Right atrium auricular region (tissue), 2 donors: ENCODE measurements around the gene BEAN1. TPM values are rescaled to one million over a fixed set of nuclear protein-coding genes. Genes with fewer than 3 reads are reported as not detected.

Source experiments
- DNase-seq: peaks from one replicate; pipeline ENCODE4 v3.0.0-alpha.2; 2019; ENCODE audit warnings: low spot score
- H3K27ac ChIP-seq, 2 donors: fragments of 200-600 bp; sonication (generic); 1 replicate in 1 of 2; 2 replicates in 1 of 2; pipeline ENCODE4 v1.5.1; 2016 to 2019
- H3K27me3 ChIP-seq, 2 donors: fragments of 200-600 bp; sonication (generic); one replicate each; pipeline versions ENCODE4 v1.5.1 to v1.6.0; 2017 to 2019
- H3K36me3 ChIP-seq: fragments of 200-600 bp; sonication (generic); one replicate; pipeline ENCODE4 v1.5.1; 2016
- H3K4me1 ChIP-seq, 2 donors: fragments of 200-600 bp; sonication (generic); one replicate each; pipeline versions ENCODE4 v1.5.1 to v1.6.0; 2017 to 2019
- H3K4me3 ChIP-seq, 2 donors: fragments of 200-600 bp; sonication (generic); 1 replicate in 1 of 2; 2 replicates in 1 of 2; pipeline ENCODE4 v1.5.1; 2017 to 2019; ENCODE audit warnings: mild to moderate bottlenecking in 1 of 2, moderate library complexity in 1 of 2
- H3K9me3 ChIP-seq, 2 donors: fragments of 200-600 bp; sonication (generic); one replicate each; pipeline ENCODE4 v1.5.1; 2019
- CTCF ChIP-seq, 2 donors: fragments of 200-600 bp; sonication (generic); IDR thresholded peaks; one replicate each; pipeline ENCODE4 v1.5.1; 2019; ENCODE audit warnings: antibody characterized with exemption in 2 of 2
- total RNA-seq, 2 donors: library from RNA; depleted of rRNA; stranded (reverse); fragments of >200 nt; gene quantifications; one replicate each; pipeline ENCODE4 v1.1.0, GENCODE V29; 2016

BEAN1 gene
- total RNA-seq, 2 donors from 2014 or later: 0.48 to 0.75 TPM

- Histone ChIP-seq H3K27ac (no peak overlapping the region), H3K4me1 (no peaks in the 10 kb centered on the region), H3K27me3 (no peaks in the 10 kb centered on the region), H3K36me3 (no peaks in the 10 kb centered on the region), H3K4me3 (no peak overlapping the region), H3K9me3 (peaks cover 0 to 6% of the 10 kb centered on the region in 2 donors)
- TF ChIP-seq CTCF (IDR thresholded peaks at IDR 0.05): no peak
- no peak for DNase-seq
Observed at GRCh38 chr16:66469947-66470546, 43.0 kb downstream of the BEAN1 start.

GRCh38 chr16:66470556-66470955, 43.5 kb downstream of the BEAN1 start:
- TF ChIP-seq CTCF (IDR thresholded peaks at IDR 0.05): no peak
- H3K4me3 ChIP-seq: no peak overlapping the region

GRCh38 chr16:66471264-66471663, 44.2 kb downstream of the BEAN1 start:
- Histone ChIP-seq H3K4me1 (no peaks in the 10 kb centered on the region), H3K9me3 (peaks cover 0 to 4% of the 10 kb centered on the region in 2 donors), H3K4me3 (no peak overlapping the region), H3K27me3 (no peaks in the 10 kb centered on the region), H3K27ac (no peak overlapping the region), H3K36me3 (no peaks in the 10 kb centered on the region)
- no peak for TF ChIP-seq CTCF (IDR thresholded peaks at IDR 0.05)
- DNase-seq: no peak

More at GRCh38 chr16:66470556-66470955, 43.5 kb downstream of the BEAN1 start:
- DNase-seq: no peak
- Histone ChIP-seq H3K27ac (no peak overlapping the region), H3K4me1 (no peaks in the 10 kb centered on the region), H3K9me3 (peaks cover 0 to 6% of the 10 kb centered on the region in 2 donors), H3K36me3 (no peaks in the 10 kb centered on the region), H3K27me3 (no peaks in the 10 kb centered on the region)

- no peak for TF ChIP-seq CTCF (IDR thresholded peaks at IDR 0.05)
- Histone ChIP-seq H3K27me3 (no peaks in the 10 kb centered on the region), H3K36me3 (no peaks in the 10 kb centered on the region), H3K4me3 (no peak overlapping the region), H3K9me3 (no peaks in the 10 kb centered on the region), H3K4me1 (no peaks in the 10 kb centered on the region), H3K27ac (no peak overlapping the region)
- no peak for DNase-seq
Observed at GRCh38 chr16:66471716-66472393, 44.8 kb downstream of the BEAN1 start.

GRCh38 chr16:66473051-66473571, 46.0 kb downstream of the BEAN1 start:
- no peak overlapping the region for H3K27ac ChIP-seq
- no peaks in the 10 kb centered on the region for H3K4me1 ChIP-seq
- H3K27me3 ChIP-seq: no peaks in the 10 kb centered on the region
- no peaks in the 10 kb centered on the region for H3K9me3 ChIP-seq
- H3K36me3 ChIP-seq: no peaks in the 10 kb centered on the region
- H3K4me3 ChIP-seq: no peak overlapping the region
- no peak for DNase-seq
- no peak for TF ChIP-seq CTCF (IDR thresholded peaks at IDR 0.05)
